Endothelial cell of umbilical vein (primary cell): ENCODE results near the gene RGR. TPM values are rescaled to one million over a fixed set of nuclear protein-coding genes. Genes with fewer than 3 reads are reported as not detected.

Source experiments
- BruUV-seq: library from RNA; stranded (reverse); fragments of 400-500 nt; replicated peaks from 2 replicates; lab custom pipeline; 2021; lab: Mats Ljungman, UMichigan
- CTCF ChIA-PET: fragments of 300-600, 350-600 bp; sonication (Branson Sonifier 250); formaldehyde crosslinking; loops from one replicate; lab custom pipeline; 2021; ENCODE audit warnings: antibody characterized with exemption, inconsistent platforms; lab: Charles Lee
- POLR2A ChIA-PET: fragments of 300-600, 350-600 bp; sonication (Branson Sonifier 250); formaldehyde crosslinking; loops from one replicate; lab custom pipeline; 2021; ENCODE audit warnings: antibody characterized with exemption, inconsistent platforms; lab: Charles Lee
- DNase-seq: peaks from one replicate; pipeline ENCODE4 v3.0.0-alpha.2; 2011; ENCODE audit warnings: low read depth, low spot score
- FAIRE-seq: peaks from 2 replicates; lab custom pipeline; 2011; peaks lifted over from hg19 to GRCh38; lab: Jason Lieb, UNC
- H2AFZ ChIP-seq: 2 replicates; pipeline ENCODE4 v1.6.0; 2012; ENCODE audit warnings: low read depth, low read length, control low read depth, inconsistent platforms
- H3K27ac ChIP-seq: 2 replicates; pipeline ENCODE4 v1.5.1; 2011; ENCODE audit warnings: low read depth, mild to moderate bottlenecking, control low read depth, low read length, moderate library complexity; ENCODE audit not compliant: insufficient read depth
- H3K27me3 ChIP-seq, 2 experiments: 2 replicates each; pipeline versions ENCODE4 v1.6.0 to v1.6.1; 2011; ENCODE audit warnings: low read length in 2 of 2, mixed read lengths in 1 of 2; ENCODE audit not compliant: control insufficient read depth in 2 of 2, insufficient read depth in 2 of 2
- H3K36me3 ChIP-seq, 2 experiments: 2 replicates in 1 of 2; 3 replicates in 1 of 2; pipeline ENCODE4 v1.5.1; 2011; ENCODE audit warnings: low read length in 2 of 2, mild to moderate bottlenecking in 1 of 2, moderate library complexity in 1 of 2; ENCODE audit not compliant: control insufficient read depth in 2 of 2, insufficient read depth in 2 of 2; ENCODE audit errors: extremely low read depth in 1 of 2
- H3K4me1 ChIP-seq: 3 replicates; pipeline ENCODE4 v1.5.1; 2011; ENCODE audit warnings: mild to moderate bottlenecking, low read length; ENCODE audit not compliant: control insufficient read depth, insufficient read depth; ENCODE audit errors: extremely low read depth
- H3K4me2 ChIP-seq: 2 replicates; pipeline ENCODE4 v1.6.1; 2011; ENCODE audit warnings: low read length, control low read depth, mixed read lengths; ENCODE audit not compliant: insufficient read depth
- H3K4me3 ChIP-seq, 3 experiments: fragments of 200-600 bp in 1 of 3; sonication (generic), shearing (Covaris generic) in 1 of 3; replicated peaks in 1 of 3; 2 replicates each; pipeline ENCODE4 v1.5.1; 2011 to 2016; ENCODE audit warnings: control low read depth in 3 of 3, low read length in 3 of 3, mild to moderate bottlenecking in 2 of 3, inconsistent platforms in 1 of 3, low read depth in 1 of 3, moderate library complexity in 1 of 3; ENCODE audit not compliant: insufficient read depth in 1 of 3
- H3K79me2 ChIP-seq: 2 replicates; pipeline ENCODE4 v1.6.0; 2012; ENCODE audit warnings: low read length, inconsistent platforms; ENCODE audit not compliant: control insufficient read depth, insufficient read depth
- H3K9ac ChIP-seq: replicated peaks from 2 replicates; pipeline ENCODE3; 2011; ENCODE audit warnings: low read length, control low read depth; ENCODE audit not compliant: insufficient read depth; ENCODE audit errors: extremely low read depth
- H3K9me1 ChIP-seq: replicated peaks from 3 replicates; pipeline ENCODE4 v1.6.0; 2011; ENCODE audit warnings: mild to moderate bottlenecking, low read length; ENCODE audit not compliant: control insufficient read depth, insufficient read depth; ENCODE audit errors: extremely low read depth
- H3K9me3 ChIP-seq: replicated peaks from 2 replicates; pipeline ENCODE4 v1.5.1; 2012; ENCODE audit warnings: low read length, inconsistent platforms; ENCODE audit not compliant: control insufficient read depth, insufficient read depth
- H4K20me1 ChIP-seq: replicated peaks from 2 replicates; pipeline ENCODE3; 2011; ENCODE audit warnings: mild to moderate bottlenecking, low read length; ENCODE audit not compliant: control insufficient read depth, insufficient read depth; ENCODE audit errors: extremely low read depth
- CTCF ChIP-seq, 2 donors: IDR thresholded peaks; 1 replicate in 1 of 2; 2 replicates in 1 of 2; pipeline ENCODE4 v1.5.1; 2011; ENCODE audit warnings: low read length in 2 of 2, mild to moderate bottlenecking in 2 of 2, moderate library complexity in 2 of 2, control low read depth in 1 of 2, inconsistent platforms in 1 of 2, low read depth in 1 of 2; ENCODE audit not compliant: insufficient read depth in 1 of 2; ENCODE audit errors: extremely low read depth in 1 of 2
- GATA2 ChIP-seq: IDR thresholded peaks from 2 replicates; pipeline ENCODE4 v1.7.0; 2011; ENCODE audit warnings: low read depth, mild to moderate bottlenecking, moderate library complexity, mixed read lengths, low read length; ENCODE audit not compliant: insufficient read length, insufficient read depth
- MYC ChIP-seq: IDR thresholded peaks from one replicate; pipeline ENCODE4 v1.6.1; 2011; ENCODE audit warnings: mild to moderate bottlenecking, low read depth, low read length
- dilution Hi-C: fragments of 300-500 bp; cut with MboI; formaldehyde crosslinking; loops from one replicate; pipeline ENCODE4 v1.15.0; 2019; ENCODE audit warnings: low sequenced_read_pairs; ENCODE audit not compliant: extremely low pct_ligation_motif_present
- intact Hi-C: fragments of 100-400 bp; cut with micrococcal nuclease; formaldehyde crosslinking; loops from one replicate; pipeline ENCODE4 v1.10.0; 2022
- polyA plus RNA-seq, 4 experiments: library from polyadenylated mRNA; depleted of rRNA in 3 of 4; stranded (reverse) in 3 of 4; unstranded in 1 of 4; fragments of >200 nt; gene quantifications; 2 replicates each; pipeline versions ENCODE4 v1.2.1 to v1.2.3, GENCODE V29; 2011 to 2012; ENCODE audit warnings: missing spikeins in 1 of 4
- total RNA-seq: library from RNA; stranded (reverse); gene quantifications from 2 replicates; pipeline ENCODE4 v1.2.3, GENCODE V29; 2021

Gene RGR
- total and polyA plus RNA-seq, 2 donors (not counting 3 experiments of a cell fraction or from before 2014, with no cell fraction given) = not detected

- Histone ChIP-seq H3K79me2 (no peaks in the 10 kb centered on the region), H3K4me2 (no peak overlapping the region), H3K9me1 (no peaks in the 10 kb centered on the region), H3K27me3 (peaks cover 4 to 7% of the 10 kb centered on the region in 2 experiments), H2AFZ (peak overlapping the region; percentile 42), H3K9me3 (no peaks in the 10 kb centered on the region), H3K27ac (no peak overlapping the region), H3K4me1 (no peaks in the 10 kb centered on the region), H3K4me3 (no peak overlapping the region), H3K36me3 (no peaks in the 10 kb centered on the region), H4K20me1 (no peaks in the 10 kb centered on the region), H3K9ac (no peak overlapping the region)
- ChIA-PET CTCF (interaction anchor here (0.6 to 2.0 kb wide), 14 partner anchors 8 to 284 kb away, joined by 3 to 16 read pairs (median 4); partner anchors contain the start of genes CCSER2 and RGR), POLR2A (no interaction called here)
- peak; percentile 46 for DNase-seq
- peak; percentile 69 to 84 for TF ChIP-seq CTCF (IDR thresholded peaks at IDR 0.05; ENCODE audit: extremely low read depth in 1 of 2, insufficient read depth in 1 of 2, low read depth in 1 of 2, low read length in 2 of 2)
- no peak for TF ChIP-seq MYC
- TF ChIP-seq GATA2 = no peak
- intact Hi-C loops (no loop called here), dilution Hi-C loops (no loop called here)
- peak; percentile 65 for FAIRE-seq
- BruUV-seq = no TSS peak
Observed at GRCh38 chr10:84256510-84257342, 11.9 kb downstream of the RGR start.
